Smooth muscle cell (in vitro differentiated cells): ENCODE data around the gene CALHM4. TPM values are rescaled to one million over a fixed set of nuclear protein-coding genes. Genes with fewer than 3 reads are reported as not detected.
A peak's percentile ranks its signal among the peaks of the same experiment; 100 is the strongest.

ENCODE experiments used
- DNase-seq: peaks from one replicate; lab custom pipeline; 2025; ENCODE audit not compliant: unreplicated experiment; lab: John Stamatoyannopoulos, UW
- H2AFZ ChIP-seq: fragments of 200-600 bp; sonication (generic); 2 replicates; pipeline ENCODE4 v1.6.0; 2016; ENCODE audit warnings: antibody characterized with exemption, low read depth, mild to moderate bottlenecking
- H3F3A ChIP-seq: fragments of 200-600 bp; sonication (generic); 2 replicates; pipeline ENCODE4 v1.6.0; 2017; ENCODE audit warnings: antibody characterized with exemption, low read depth
- H3K27ac ChIP-seq: fragments of 200-600 bp; sonication (generic); 2 replicates; pipeline ENCODE4 v1.5.1; 2016; ENCODE audit warnings: low read depth, mild to moderate bottlenecking
- H3K27me3 ChIP-seq: fragments of 200-600 bp; sonication (generic); 2 replicates; pipeline ENCODE4 v1.6.1; 2016; ENCODE audit warnings: low read depth, mild to moderate bottlenecking
- H3K36me3 ChIP-seq: fragments of 200-600 bp; sonication (generic); 2 replicates; pipeline ENCODE4 v1.5.1; 2016; ENCODE audit warnings: low read depth
- H3K4me1 ChIP-seq: fragments of 200-600 bp; sonication (generic); 2 replicates; pipeline ENCODE4 v1.5.1; 2016; ENCODE audit warnings: low read depth
- H3K4me2 ChIP-seq: fragments of 200-600 bp; sonication (generic); 2 replicates; pipeline ENCODE4 v1.6.0; 2016; ENCODE audit warnings: mild to moderate bottlenecking
- H3K4me3 ChIP-seq: fragments of 200-600 bp; sonication (generic); 2 replicates; pipeline ENCODE4 v1.5.1; 2016; ENCODE audit warnings: mild to moderate bottlenecking
- H3K79me2 ChIP-seq: fragments of 200-600 bp; sonication (generic); 2 replicates; pipeline ENCODE4 v1.6.0; 2016; ENCODE audit warnings: low read depth, mild to moderate bottlenecking
- H3K9ac ChIP-seq: fragments of 200-600 bp; sonication (generic); 2 replicates; pipeline ENCODE4 v1.6.0; 2016; ENCODE audit warnings: low read depth
- H3K9me3 ChIP-seq: fragments of 200-600 bp; sonication (generic); replicated peaks from 2 replicates; pipeline ENCODE4 v1.5.1; 2016; ENCODE audit warnings: low read depth
- H4K20me1 ChIP-seq: fragments of 200-600 bp; sonication (generic); 2 replicates; pipeline ENCODE4 v1.6.0; 2016; ENCODE audit warnings: low read depth
- WGBS: methylation state at CpG from one replicate; pipeline ENCODE4 v1.1.7; 2016; ENCODE audit warnings: low lambda C conversion rate; 5-methylcytosine and 5-hydroxymethylcytosine counted together
- polyA plus RNA-seq: library from polyadenylated mRNA; unstranded; fragments of >200 nt; fragmentation: Nextera tagmentation; extraction: Ambion mirVana; gene quantifications from 2 replicates; pipeline ENCODE4 v1.2.1, GENCODE V29; 2016
- total RNA-seq: library from RNA; depleted of rRNA; stranded (reverse); fragments of >200 nt; gene quantifications from 2 replicates; pipeline ENCODE4 v1.2.3, GENCODE V29; 2014
- TF ChIP-seq, protein P1 (sequence below): fragments of 200-600 bp; sonication (generic); IDR thresholded peaks from 2 replicates; pipeline ENCODE4 v1.5.1; 2017; ENCODE audit warnings: borderline replicate concordance, mild to moderate bottlenecking, antibody characterized with exemption; ENCODE audit not compliant: insufficient read depth, poor library complexity, severe bottlenecking

CALHM4 gene
- total and polyA plus RNA-seq, 2 experiments from 2014 or later, result not detected

DNA sequence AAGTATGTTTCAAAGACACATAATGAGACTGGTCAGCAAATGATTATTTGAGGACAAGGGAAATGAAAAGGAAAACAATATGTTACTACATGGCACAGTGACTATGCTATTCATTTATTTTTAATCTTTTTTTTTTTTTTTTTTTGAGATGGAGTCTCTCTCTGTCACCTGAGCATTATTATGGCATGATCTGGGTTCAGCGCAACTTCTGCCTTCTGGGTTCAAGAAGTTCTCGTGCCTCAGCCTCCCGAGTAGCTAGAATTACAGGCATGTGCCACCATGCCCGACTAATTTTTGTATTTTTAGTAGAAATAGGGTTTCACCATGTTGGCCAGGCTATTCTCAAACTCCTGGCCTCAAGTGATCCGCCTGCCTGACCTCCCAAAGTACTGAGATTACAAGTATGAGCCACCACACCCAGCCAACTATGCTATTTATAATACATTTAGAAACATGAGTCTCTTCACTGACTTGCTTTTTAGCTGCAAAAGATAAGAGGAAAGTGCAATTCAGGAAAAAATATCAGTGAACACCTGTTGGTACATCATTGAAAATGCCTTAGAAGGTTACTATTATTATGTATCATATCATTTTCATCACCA lies 3.4 kb downstream of the CALHM4 start:
- 77% methylated on average over 5 of the region's 5 CpGs for WGBS
- Histone ChIP-seq H3K79me2 (no peaks in the 10 kb centered on the region), H3K27ac (no peak overlapping the region), H2AFZ (no peak overlapping the region), H3K27me3 (no peaks in the 10 kb centered on the region), H3K9ac (no peak overlapping the region), H3F3A (no peaks in the 10 kb centered on the region), H3K4me1 (no peaks in the 10 kb centered on the region), H3K4me2 (no peak overlapping the region), H3K36me3 (no peaks in the 10 kb centered on the region), H3K4me3 (no peak overlapping the region), H3K9me3 (no peaks in the 10 kb centered on the region), H4K20me1 (no peaks in the 10 kb centered on the region)
- no peak for DNase-seq
- TF ChIP-seq, protein P1, sequence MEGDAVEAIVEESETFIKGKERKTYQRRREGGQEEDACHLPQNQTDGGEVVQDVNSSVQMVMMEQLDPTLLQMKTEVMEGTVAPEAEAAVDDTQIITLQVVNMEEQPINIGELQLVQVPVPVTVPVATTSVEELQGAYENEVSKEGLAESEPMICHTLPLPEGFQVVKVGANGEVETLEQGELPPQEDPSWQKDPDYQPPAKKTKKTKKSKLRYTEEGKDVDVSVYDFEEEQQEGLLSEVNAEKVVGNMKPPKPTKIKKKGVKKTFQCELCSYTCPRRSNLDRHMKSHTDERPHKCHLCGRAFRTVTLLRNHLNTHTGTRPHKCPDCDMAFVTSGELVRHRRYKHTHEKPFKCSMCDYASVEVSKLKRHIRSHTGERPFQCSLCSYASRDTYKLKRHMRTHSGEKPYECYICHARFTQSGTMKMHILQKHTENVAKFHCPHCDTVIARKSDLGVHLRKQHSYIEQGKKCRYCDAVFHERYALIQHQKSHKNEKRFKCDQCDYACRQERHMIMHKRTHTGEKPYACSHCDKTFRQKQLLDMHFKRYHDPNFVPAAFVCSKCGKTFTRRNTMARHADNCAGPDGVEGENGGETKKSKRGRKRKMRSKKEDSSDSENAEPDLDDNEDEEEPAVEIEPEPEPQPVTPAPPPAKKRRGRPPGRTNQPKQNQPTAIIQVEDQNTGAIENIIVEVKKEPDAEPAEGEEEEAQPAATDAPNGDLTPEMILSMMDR, result no peak

DNA sequence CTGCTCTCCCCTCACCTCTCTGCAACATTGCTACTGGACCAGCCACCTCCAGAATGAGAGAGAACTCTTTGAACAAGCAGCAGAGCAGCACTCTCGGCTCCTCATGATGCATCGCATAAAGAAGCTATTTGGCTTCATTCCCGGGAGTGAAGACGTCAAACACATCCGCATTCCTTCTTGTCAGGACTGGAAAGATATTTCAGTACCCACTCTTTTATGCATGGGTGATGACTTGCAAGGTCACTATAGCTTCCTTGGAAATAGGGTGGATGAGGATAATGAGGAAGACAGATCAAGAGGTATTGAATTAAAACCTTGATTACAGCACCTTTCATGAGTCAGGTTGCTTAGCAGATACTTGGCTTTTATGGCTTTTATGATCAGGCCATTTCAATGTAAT lies 4.3 kb downstream of the CALHM4 start:
- H3F3A ChIP-seq, result no peaks in the 10 kb centered on the region
- no peak overlapping the region for H3K4me2 ChIP-seq
- no peak overlapping the region for H2AFZ ChIP-seq
- no peaks in the 10 kb centered on the region for H3K36me3 ChIP-seq
- no peaks in the 10 kb centered on the region for H4K20me1 ChIP-seq
- H3K27ac ChIP-seq, result no peak overlapping the region
- H3K9me3 ChIP-seq, result no peaks in the 10 kb centered on the region
- no peak overlapping the region for H3K9ac ChIP-seq
- H3K4me3 ChIP-seq, result no peak overlapping the region
- no peaks in the 10 kb centered on the region for H3K4me1 ChIP-seq
- WGBS, result 52% methylated on average over 5 of the region's 5 CpGs
- no peaks in the 10 kb centered on the region for H3K27me3 ChIP-seq
- no peaks in the 10 kb centered on the region for H3K79me2 ChIP-seq
- DNase-seq, result no peak
- TF ChIP-seq, protein P1, result no peak

DNA sequence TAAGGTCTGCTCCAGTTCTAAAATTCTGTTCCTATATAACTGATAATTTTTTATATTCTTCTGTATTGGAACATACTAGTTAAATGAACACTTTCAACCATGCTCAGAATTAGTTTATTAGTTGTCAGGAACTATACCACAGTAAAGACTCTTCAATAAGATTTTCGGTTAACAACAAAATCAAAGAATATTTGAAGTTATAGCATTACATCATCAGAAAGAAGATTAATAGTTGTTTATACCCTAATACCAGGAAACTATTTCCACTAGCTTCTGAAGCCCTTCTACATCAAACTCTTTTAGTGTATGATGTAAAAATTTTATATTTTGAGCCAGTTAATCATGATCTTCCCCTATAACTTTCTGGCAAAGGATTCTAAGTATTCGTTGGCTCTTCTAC lies 6.6 kb downstream of the CALHM4 start:
- no peak overlapping the region for H3K27ac ChIP-seq
- TF ChIP-seq, protein P1, result no peak
- H3K79me2 ChIP-seq, result no peaks in the 10 kb centered on the region
- H3K4me2 ChIP-seq, result no peak overlapping the region
- H4K20me1 ChIP-seq, result no peaks in the 10 kb centered on the region
- no peaks in the 10 kb centered on the region for H3F3A ChIP-seq
- no peaks in the 10 kb centered on the region for H3K4me1 ChIP-seq
- WGBS, result 93% methylated on average over 2 of the region's 2 CpGs
- H2AFZ ChIP-seq, result no peak overlapping the region
- H3K9me3 ChIP-seq, result no peaks in the 10 kb centered on the region
- no peaks in the 10 kb centered on the region for H3K27me3 ChIP-seq
- DNase-seq, result no peak
- H3K4me3 ChIP-seq, result no peak overlapping the region
- H3K36me3 ChIP-seq, result no peaks in the 10 kb centered on the region
- no peak overlapping the region for H3K9ac ChIP-seq

DNA sequence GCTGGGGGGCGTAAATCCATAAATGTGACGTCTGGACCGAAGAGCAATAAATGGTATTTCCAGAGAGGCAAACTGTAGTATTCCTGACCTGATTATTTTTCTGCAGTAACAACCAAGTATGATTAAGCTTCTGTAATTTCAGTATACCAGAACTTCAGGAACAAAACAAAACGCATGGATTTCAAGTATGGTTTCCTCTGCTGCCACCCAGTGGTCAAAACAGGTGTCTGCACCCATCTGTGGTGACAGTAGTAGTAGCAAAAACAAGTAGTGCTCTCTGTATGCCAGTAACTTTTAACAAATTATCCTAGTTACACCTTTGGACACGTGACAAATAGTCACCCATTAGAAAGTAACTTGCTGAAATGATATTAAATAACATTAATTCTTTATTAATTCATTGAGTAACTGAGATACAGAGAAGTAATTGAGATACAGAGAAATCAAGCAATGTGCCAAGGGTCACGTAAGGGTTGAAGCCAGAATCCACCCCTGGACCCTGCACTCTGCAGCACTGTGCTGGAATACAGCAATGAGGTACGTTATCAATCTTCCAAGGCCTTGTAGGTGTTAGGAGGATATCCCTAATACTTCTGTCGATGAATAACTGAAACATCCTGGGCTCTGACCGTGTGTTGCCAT lies 7.9 kb downstream of the CALHM4 start:
- DNase-seq, result peak; percentile 11
- Histone ChIP-seq H3K4me3 (no peak overlapping the region), H3F3A (no peaks in the 10 kb centered on the region), H3K9me3 (no peaks in the 10 kb centered on the region), H3K4me1 (no peaks in the 10 kb centered on the region), H3K9ac (no peak overlapping the region), H3K79me2 (no peaks in the 10 kb centered on the region), H3K4me2 (peak overlapping the region; percentile 68), H3K27ac (no peak overlapping the region), H2AFZ (peak overlapping the region; percentile 84), H4K20me1 (no peaks in the 10 kb centered on the region), H3K27me3 (no peaks in the 10 kb centered on the region), H3K36me3 (no peaks in the 10 kb centered on the region)
- WGBS, result 46% methylated on average over 9 of the region's 9 CpGs
- TF ChIP-seq, protein P1, result peak; percentile 86
